Erythroblast (primary cell): ENCODE data around the gene ERC2.

Source experiments
- GATA1 ChIP-seq: IDR thresholded peaks from 2 replicates; pipeline ENCODE4 v1.6.1; 2011; ENCODE audit warnings: low read depth, mild to moderate bottlenecking, control low read depth, low read length, moderate library complexity
- POLR2A ChIP-seq: IDR thresholded peaks from 2 replicates; pipeline ENCODE4 v1.6.1; 2011; ENCODE audit warnings: mild to moderate bottlenecking, low read length

GRCh38 chr3:55804170-55805095 lies 663.8 kb downstream of the ERC2 start:
- TF ChIP-seq POLR2A (no peak), GATA1 (no peak)
